SU-DHL-6 (cell line): ENCODE measurements around the gene SELENOH.

Experiments used
- EZH2phosphoT487 ChIP-seq: fragments of 200-600 bp; sonication (generic), shearing (Covaris generic); conservative IDR thresholded peaks from 2 replicates; pipeline ENCODE4 v1.6.1; 2018; ENCODE audit warnings: mild to moderate bottlenecking, antibody characterized with exemption, low read length, moderate library complexity, mixed read lengths
- TF ChIP-seq, protein P1 (sequence below): fragments of 200-600 bp; sonication (generic); IDR thresholded peaks from one replicate; pipeline ENCODE4 v1.5.1; 2017; ENCODE audit warnings: antibody characterized with exemption, mild to moderate bottlenecking, low read length, moderate library complexity; ENCODE audit not compliant: insufficient read depth, poor library complexity, severe bottlenecking

DNA sequence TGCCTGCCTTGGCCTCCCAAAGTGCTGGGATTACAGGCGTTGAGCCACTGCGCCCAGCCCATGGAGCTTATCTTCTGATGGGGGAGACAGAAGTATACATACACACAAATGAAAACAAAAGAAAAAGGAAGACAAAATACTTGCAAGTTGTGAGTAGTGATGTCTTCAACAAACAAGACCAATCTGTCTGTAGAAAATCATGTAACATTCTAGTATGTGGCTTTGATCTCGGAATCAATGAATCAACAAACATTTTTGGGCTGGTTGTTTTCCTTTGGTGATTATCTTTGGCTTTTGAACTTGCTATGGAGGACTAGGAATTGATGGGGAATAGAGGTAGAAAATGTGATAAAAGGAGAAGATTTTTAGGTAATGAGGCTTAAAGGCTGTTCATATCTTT is 16.9 kb downstream of the SELENOH start:
- TF ChIP-seq EZH2phosphoT487, result no peak
- TF ChIP-seq, protein P1, sequence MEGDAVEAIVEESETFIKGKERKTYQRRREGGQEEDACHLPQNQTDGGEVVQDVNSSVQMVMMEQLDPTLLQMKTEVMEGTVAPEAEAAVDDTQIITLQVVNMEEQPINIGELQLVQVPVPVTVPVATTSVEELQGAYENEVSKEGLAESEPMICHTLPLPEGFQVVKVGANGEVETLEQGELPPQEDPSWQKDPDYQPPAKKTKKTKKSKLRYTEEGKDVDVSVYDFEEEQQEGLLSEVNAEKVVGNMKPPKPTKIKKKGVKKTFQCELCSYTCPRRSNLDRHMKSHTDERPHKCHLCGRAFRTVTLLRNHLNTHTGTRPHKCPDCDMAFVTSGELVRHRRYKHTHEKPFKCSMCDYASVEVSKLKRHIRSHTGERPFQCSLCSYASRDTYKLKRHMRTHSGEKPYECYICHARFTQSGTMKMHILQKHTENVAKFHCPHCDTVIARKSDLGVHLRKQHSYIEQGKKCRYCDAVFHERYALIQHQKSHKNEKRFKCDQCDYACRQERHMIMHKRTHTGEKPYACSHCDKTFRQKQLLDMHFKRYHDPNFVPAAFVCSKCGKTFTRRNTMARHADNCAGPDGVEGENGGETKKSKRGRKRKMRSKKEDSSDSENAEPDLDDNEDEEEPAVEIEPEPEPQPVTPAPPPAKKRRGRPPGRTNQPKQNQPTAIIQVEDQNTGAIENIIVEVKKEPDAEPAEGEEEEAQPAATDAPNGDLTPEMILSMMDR, result no peak
